AG10803 (cell line): ENCODE data around the gene ADAMTSL3.

Source experiments
- DNase-seq: peaks from one replicate; pipeline ENCODE4 v3.0.0; 2010; ENCODE audit warnings: low read depth
- H3K4me3 ChIP-seq: 2 replicates; pipeline ENCODE4 v1.5.1; 2011; ENCODE audit warnings: mild to moderate bottlenecking, low read length, control low read depth
- TF ChIP-seq, protein P1 (sequence below): conservative IDR thresholded peaks from 2 replicates; pipeline ENCODE4 v1.5.1; 2011; ENCODE audit warnings: mild to moderate bottlenecking, low read length, control low read depth, inconsistent platforms

Gene ADAMTSL3

DNA sequence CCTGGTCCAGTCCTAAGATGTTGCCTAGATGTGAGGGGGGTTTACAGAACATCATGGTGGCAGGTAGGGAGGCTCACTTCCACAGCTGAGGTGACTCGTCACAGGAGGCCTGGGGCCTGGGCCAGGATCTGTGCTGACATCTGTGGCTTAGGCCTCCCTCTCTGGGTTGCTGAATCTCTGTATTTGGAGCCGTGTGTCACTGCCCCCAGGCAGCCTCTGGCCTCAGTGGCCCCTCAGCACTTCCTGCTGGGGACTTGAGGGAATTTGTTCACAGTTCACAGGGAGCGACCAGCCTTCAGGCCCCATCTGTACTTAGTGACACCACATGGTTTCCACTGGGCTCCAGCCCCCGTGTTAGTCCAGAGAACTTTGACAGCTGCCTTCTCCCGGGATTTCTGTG lies 41.7 kb upstream of the ADAMTSL3 start:
- no peak overlapping the region for H3K4me3 ChIP-seq
- no peak for DNase-seq
- TF ChIP-seq, protein P1, sequence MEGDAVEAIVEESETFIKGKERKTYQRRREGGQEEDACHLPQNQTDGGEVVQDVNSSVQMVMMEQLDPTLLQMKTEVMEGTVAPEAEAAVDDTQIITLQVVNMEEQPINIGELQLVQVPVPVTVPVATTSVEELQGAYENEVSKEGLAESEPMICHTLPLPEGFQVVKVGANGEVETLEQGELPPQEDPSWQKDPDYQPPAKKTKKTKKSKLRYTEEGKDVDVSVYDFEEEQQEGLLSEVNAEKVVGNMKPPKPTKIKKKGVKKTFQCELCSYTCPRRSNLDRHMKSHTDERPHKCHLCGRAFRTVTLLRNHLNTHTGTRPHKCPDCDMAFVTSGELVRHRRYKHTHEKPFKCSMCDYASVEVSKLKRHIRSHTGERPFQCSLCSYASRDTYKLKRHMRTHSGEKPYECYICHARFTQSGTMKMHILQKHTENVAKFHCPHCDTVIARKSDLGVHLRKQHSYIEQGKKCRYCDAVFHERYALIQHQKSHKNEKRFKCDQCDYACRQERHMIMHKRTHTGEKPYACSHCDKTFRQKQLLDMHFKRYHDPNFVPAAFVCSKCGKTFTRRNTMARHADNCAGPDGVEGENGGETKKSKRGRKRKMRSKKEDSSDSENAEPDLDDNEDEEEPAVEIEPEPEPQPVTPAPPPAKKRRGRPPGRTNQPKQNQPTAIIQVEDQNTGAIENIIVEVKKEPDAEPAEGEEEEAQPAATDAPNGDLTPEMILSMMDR, result no peak

DNA sequence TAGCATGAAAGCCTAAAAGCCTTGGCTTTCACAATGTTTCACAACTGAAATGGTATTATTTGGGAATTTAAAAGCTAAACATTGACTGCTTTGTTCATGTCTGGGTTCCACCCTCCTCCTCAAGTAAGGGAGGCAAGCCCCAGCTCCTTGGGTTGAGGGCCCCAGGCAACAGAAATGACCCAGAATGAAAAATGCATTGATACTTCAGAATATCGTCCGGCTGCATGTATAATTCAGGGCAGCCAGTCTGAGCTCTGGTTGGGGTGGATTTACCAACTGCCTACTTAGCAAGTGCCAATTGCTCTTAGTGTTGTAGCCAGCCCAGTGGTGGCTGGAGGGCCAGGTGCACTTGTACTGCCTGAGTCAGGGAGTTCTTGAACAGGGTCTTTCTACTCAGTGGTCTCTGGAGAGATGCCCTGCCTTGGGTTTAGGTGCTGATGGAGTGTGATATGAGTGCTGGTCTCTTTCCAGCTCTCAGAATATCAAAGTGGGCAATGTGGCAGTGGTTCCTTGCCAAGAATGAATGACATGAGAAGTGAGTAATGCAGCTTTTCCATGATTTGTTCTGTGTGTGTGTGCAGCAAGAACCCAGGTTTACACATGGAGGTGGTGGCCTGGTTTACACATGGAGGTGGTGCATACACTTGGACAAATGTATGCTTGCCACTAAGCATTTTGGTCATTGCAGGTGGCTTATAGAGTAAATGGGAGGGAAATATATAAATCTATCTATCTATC lies 40.9 kb upstream of the ADAMTSL3 start:
- TF ChIP-seq, protein P1, result no peak
- no peak for DNase-seq
- H3K4me3 ChIP-seq, result no peak overlapping the region

DNA sequence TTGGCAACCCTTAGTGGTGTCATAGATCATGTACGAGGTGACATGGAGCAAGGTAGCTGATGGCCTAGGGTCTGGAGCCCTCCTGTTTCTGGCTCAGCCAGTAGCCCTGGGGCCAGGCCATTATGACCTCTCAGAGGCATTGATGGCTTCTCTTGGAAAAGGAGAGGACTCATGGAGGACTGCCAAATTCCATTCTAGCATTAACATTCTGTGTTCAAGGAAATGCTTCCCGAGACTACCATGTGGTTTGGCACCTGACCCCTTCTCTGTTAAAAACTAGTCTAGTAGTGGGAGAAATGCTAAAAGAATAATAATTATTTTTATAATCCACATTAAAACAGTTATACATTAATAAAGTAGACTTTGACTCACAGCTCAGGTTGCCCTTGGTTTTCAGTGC lies 40.2 kb upstream of the ADAMTSL3 start:
- peak; percentile 4 for DNase-seq
- TF ChIP-seq, protein P1, result no peak
- no peak overlapping the region for H3K4me3 ChIP-seq

DNA sequence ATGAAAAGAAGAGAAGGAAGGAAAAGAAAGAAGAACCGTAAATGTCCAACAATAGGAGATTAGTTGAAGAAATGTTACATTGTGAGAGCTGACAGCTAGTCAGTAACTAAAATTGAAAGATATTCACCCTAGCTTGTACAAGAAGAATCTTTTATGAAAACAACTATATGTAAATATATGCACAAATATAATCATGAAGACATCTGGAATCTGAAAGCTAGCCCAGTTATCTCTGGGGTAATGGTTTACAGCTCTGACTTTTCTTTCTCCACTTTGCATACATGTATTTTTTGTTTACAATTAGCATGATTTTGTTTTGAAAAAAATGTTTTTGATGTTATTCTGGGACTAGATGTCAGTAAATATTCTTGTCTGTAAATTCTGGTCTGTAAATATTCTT lies 37.1 kb upstream of the ADAMTSL3 start:
- DNase-seq, result no peak
- H3K4me3 ChIP-seq, result no peak overlapping the region
- TF ChIP-seq, protein P1, result no peak

DNA sequence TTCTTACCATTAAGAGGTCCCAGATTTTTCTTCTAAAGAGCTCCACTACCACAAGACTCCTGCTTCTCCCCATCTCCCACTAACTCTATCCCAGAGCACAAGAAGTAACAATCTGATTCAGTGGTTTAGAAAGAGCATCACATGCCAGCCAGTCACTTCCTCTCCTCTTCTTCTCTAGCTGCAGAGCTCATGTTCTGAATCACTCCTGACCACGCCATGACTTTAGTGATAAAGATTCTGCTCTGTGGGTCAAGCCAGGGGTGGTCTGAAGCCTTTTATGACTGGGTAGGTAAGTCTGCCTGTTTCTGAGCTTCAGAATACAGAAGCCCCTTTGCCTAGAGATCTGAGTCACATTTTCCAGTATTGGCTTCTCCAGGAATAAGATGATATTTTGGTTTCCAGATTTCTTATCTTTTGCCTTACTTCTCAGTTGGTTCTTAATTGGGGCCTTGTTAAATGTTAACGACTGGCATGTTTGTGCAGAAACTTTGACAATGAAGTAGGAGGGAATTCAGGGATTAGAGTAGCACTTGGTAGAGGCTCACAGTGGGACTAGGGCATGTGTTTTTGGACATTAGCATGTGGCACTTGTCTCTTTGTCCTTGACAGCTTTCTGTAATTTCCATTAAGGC lies 27.6 kb upstream of the ADAMTSL3 start:
- TF ChIP-seq, protein P1, result no peak
- no peak for DNase-seq
- no peak overlapping the region for H3K4me3 ChIP-seq

DNA sequence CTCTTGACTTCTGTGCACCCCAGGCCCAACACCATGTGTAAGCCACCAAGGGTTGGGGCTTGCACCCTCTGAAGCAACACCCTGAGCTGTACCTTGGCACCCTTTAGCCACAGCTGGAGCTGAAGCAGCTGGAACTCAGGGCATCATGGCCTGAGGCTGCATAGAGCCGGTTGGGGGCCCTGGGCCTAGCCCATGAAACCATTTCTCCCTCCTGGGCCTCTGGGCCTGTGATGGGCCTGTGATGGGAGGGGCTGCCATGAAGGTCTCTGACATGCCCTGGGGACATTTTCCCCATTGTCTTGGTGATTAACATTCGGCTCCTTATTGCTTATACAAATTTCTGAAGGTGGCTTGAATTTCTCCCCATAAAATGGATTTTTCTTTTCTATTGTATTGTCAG lies 22.4 kb upstream of the ADAMTSL3 start:
- no peak overlapping the region for H3K4me3 ChIP-seq
- TF ChIP-seq, protein P1, result no peak
- no peak for DNase-seq

DNA sequence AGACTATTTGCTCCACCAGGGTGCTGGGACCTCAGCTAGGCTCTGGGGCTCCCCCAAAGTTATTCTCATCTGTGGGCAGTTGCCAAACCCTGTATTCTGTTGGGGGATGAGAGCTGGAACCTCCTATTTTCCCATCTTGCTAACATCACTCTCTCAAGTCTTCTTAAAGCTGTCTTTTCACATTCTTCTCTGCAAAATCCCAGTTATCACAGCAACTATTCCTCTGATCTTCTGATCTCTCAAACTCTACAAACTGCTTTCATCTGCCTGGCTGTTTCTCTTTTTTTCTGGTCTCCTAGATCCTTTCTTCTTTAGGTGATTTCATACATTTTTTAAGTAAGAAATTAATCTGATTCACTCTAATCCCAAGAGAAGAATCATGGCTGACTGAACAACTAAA lies 10.7 kb upstream of the ADAMTSL3 start:
- TF ChIP-seq, protein P1, result no peak
- no peak overlapping the region for H3K4me3 ChIP-seq
- no peak for DNase-seq
